Aorta (tissue), 5 donors: ENCODE measurements around the gene UQCRQ. TPM values are rescaled to one million over a fixed set of nuclear protein-coding genes. Genes with fewer than 3 reads are reported as not detected.

Source experiments
- ATAC-seq: fragments of 200-7000 bp; cut with Tn5 transposase; one replicate; pipeline ENCODE4 v1.9.1; 2022; ENCODE audit warnings: moderate library complexity; ENCODE audit not compliant: low FRiP score
- DNase-seq, 2 donors: peaks; one replicate each; pipeline ENCODE4 v3.0.0-alpha.2; 2020
- H3K27ac ChIP-seq, 2 donors: one replicate each; pipeline ENCODE4 v1.5.1; 2013; ENCODE audit warnings: low read length in 2 of 2, mild to moderate bottlenecking in 2 of 2, moderate library complexity in 2 of 2, control low read depth in 1 of 2, inconsistent platforms in 1 of 2, low read depth in 1 of 2
- H3K27me3 ChIP-seq, 2 donors: one replicate each; pipeline ENCODE4 v1.6.1; 2013; ENCODE audit warnings: control low read depth in 1 of 2, low read length in 1 of 2, mild to moderate bottlenecking in 1 of 2, moderate library complexity in 1 of 2; ENCODE audit not compliant: insufficient read depth in 2 of 2, control insufficient read depth in 1 of 2
- H3K36me3 ChIP-seq, 2 donors: one replicate each; pipeline ENCODE4 v1.6.1; 2013; ENCODE audit warnings: control low read depth in 1 of 2, low read length in 1 of 2, mild to moderate bottlenecking in 1 of 2; ENCODE audit not compliant: insufficient read depth in 2 of 2, control insufficient read depth in 1 of 2
- H3K4me1 ChIP-seq, 2 donors: one replicate each; pipeline ENCODE4 v1.6.1; 2013; ENCODE audit warnings: low read length in 2 of 2, control low read depth in 1 of 2, mild to moderate bottlenecking in 1 of 2, moderate library complexity in 1 of 2; ENCODE audit not compliant: insufficient read depth in 2 of 2, control insufficient read depth in 1 of 2
- H3K4me3 ChIP-seq, 2 donors: one replicate each; pipeline ENCODE4 v1.5.1; 2013; ENCODE audit warnings: low read length in 2 of 2, control low read depth in 1 of 2, mild to moderate bottlenecking in 1 of 2
- H3K9me3 ChIP-seq: one replicate; pipeline ENCODE4 v1.6.1; 2013; ENCODE audit warnings: mild to moderate bottlenecking, low read length; ENCODE audit not compliant: control insufficient read depth
- WGBS, 2 donors: extraction: QIAGEN DNeasy Blood & Tissue Kit; methylation state at CpG; one replicate each; pipeline ENCODE4 v1.1.7; 2013; 5-methylcytosine and 5-hydroxymethylcytosine counted together
- intact Hi-C, 2 donors: fragments of 100-400 bp; cut with DNase I; formaldehyde crosslinking; loops; one replicate each; pipeline versions ENCODE4 v1.14.2 to v1.15.0; 2022
- polyA plus RNA-seq, 2 donors: library from polyadenylated mRNA; stranded (reverse); fragments of 200-250 nt; gene quantifications; one replicate each; pipeline ENCODE4 v1.2.3, GENCODE V29; 2013
- total RNA-seq, 2 donors: library from RNA; stranded (reverse); fragmentation: NEBNext Ultra II Directional; extraction: Animal tissue kit (Norgen Biotek cat#: 25700); gene quantifications; one replicate each; pipeline ENCODE4 v1.2.1, GENCODE V29; 2021
- donor health status: healthy with polysubstance abuse.
- donor health status: Bipolar disorder and iron deficiency.
- donor health status: DM: no; HTN: no; CAD: no.
- donor health status: DM: no; HTN: no; CAD: no.
- donor health status: DM: yes; HTN: yes; CAD: no.

UQCRQ gene
- total and polyA plus RNA-seq, 4 donors = 212 to 397 (median 249) TPM

GRCh38 chr5:132830436-132831094 lies 35.9 kb upstream of the UQCRQ start, which contains the start of gene SHROOM1:
Gene SHROOM1 (minus strand): TSS chr5:132830647. CDS start chr5:132826140, 4,507 bp downstream.
- peak; percentile 80 for ATAC-seq
- DNase-seq = peak; percentile 76 to 91
- no peak within 1 kb of the TSS for H3K27ac ChIP-seq
- H3K27me3 ChIP-seq = no peaks in the 10 kb centered on the region
- no peaks in the 10 kb centered on the region for H3K9me3 ChIP-seq
- intact Hi-C loops = no loop called here
- no peaks in the 10 kb centered on the region for H3K36me3 ChIP-seq
- H3K4me3 ChIP-seq = peak within 1 kb of the TSS; percentile 45 to 57
- H3K4me1 ChIP-seq = no peaks in the 10 kb centered on the region
- WGBS, 2 donors = 4 to 5% methylated on average over 69 to 78 of the region's 78 CpGs

- Histone ChIP-seq H3K27ac (no peak overlapping the region), H3K27me3 (no peaks in the 10 kb centered on the region), H3K4me3 (no peak overlapping the region), H3K4me1 (no peaks in the 10 kb centered on the region), H3K36me3 (no peaks in the 10 kb centered on the region), H3K9me3 (no peaks in the 10 kb centered on the region)
- WGBS, 2 donors = 82 to 86% methylated on average over 15 of the region's 15 CpGs
- intact Hi-C loops = no loop called here
- ATAC-seq (no peak), DNase-seq (no peak)
Observed at GRCh38 chr5:132831095-132831860, 35.2 kb upstream of the UQCRQ start.

GRCh38 chr5:132832612-132833011 lies 33.8 kb upstream of the UQCRQ start:
- H3K36me3 ChIP-seq = no peaks in the 10 kb centered on the region
- H3K27me3 ChIP-seq = no peaks in the 10 kb centered on the region
- intact Hi-C loops = no loop called here
- DNase-seq = no peak
- H3K4me3 ChIP-seq = no peak overlapping the region
- no peak overlapping the region for H3K27ac ChIP-seq
- ATAC-seq = no peak
- no peaks in the 10 kb centered on the region for H3K4me1 ChIP-seq
- no peaks in the 10 kb centered on the region for H3K9me3 ChIP-seq
- 94 to 95% methylated on average over 5 of the region's 5 CpGs for whole genome bisulfite sequencing, 2 donors

GRCh38 chr5:132834057-132834456 lies 32.4 kb upstream of the UQCRQ start:
- Histone ChIP-seq H3K4me3 (no peak overlapping the region), H3K36me3 (no peaks in the 10 kb centered on the region), H3K4me1 (no peaks in the 10 kb centered on the region), H3K27ac (no peak overlapping the region), H3K27me3 (no peaks in the 10 kb centered on the region), H3K9me3 (no peaks in the 10 kb centered on the region)
- WGBS, 2 donors = 97 to 99% methylated on average over 3 of the region's 3 CpGs
- ATAC-seq (no peak), DNase-seq (no peak)
- intact Hi-C loops = no loop called here

- Histone ChIP-seq H3K4me3 (no peak overlapping the region), H3K27me3 (no peaks in the 10 kb centered on the region), H3K27ac (no peak overlapping the region), H3K4me1 (no peaks in the 10 kb centered on the region), H3K9me3 (no peaks in the 10 kb centered on the region), H3K36me3 (no peaks in the 10 kb centered on the region)
- no peak for DNase-seq
- WGBS, 2 donors = 93 to 100% methylated on average over 1 of the region's 1 CpG
- ATAC-seq = no peak
- intact Hi-C loops = no loop called here
Observed at GRCh38 chr5:132836852-132837251, 29.6 kb upstream of the UQCRQ start.

GRCh38 chr5:132837868-132838267 lies 28.6 kb upstream of the UQCRQ start:
- intact Hi-C loops = no loop called here
- H3K36me3 ChIP-seq = no peaks in the 10 kb centered on the region
- no peak overlapping the region for H3K4me3 ChIP-seq
- no peaks in the 10 kb centered on the region for H3K27me3 ChIP-seq
- H3K4me1 ChIP-seq = no peaks in the 10 kb centered on the region
- H3K27ac ChIP-seq = no peak overlapping the region
- DNase-seq (no peak), ATAC-seq (no peak)
- WGBS, 2 donors = 77 to 80% methylated on average over 2 of the region's 2 CpGs
- H3K9me3 ChIP-seq = no peaks in the 10 kb centered on the region

- no peaks in the 10 kb centered on the region for H3K27me3 ChIP-seq
- no peaks in the 10 kb centered on the region for H3K9me3 ChIP-seq
- intact Hi-C loops = no loop called here
- DNase-seq (no peak), ATAC-seq (no peak)
- H3K4me1 ChIP-seq = no peaks in the 10 kb centered on the region
- H3K4me3 ChIP-seq = no peak overlapping the region
- 54 to 83% methylated on average over 3 of the region's 3 CpGs for WGBS, 2 donors
- no peak overlapping the region for H3K27ac ChIP-seq
- no peaks in the 10 kb centered on the region for H3K36me3 ChIP-seq
Observed at GRCh38 chr5:132838516-132839282, 27.7 kb upstream of the UQCRQ start.

- Histone ChIP-seq H3K9me3 (no peaks in the 10 kb centered on the region), H3K4me1 (no peaks in the 10 kb centered on the region), H3K27me3 (no peaks in the 10 kb centered on the region), H3K27ac (no peak overlapping the region), H3K36me3 (no peaks in the 10 kb centered on the region), H3K4me3 (no peak overlapping the region)
- intact Hi-C loops = no loop called here
- WGBS, 2 donors = 79 to 87% methylated on average over 8 of the region's 8 CpGs
- no peak for ATAC-seq
- DNase-seq = no peak
Observed at GRCh38 chr5:132839426-132840301, 26.8 kb upstream of the UQCRQ start.
